SU-DHL-6 (cell line): Measurements from ENCODE around the gene CLIP3.

Experiments
- CTCF ChIP-seq: fragments of 200-600 bp; sonication (generic); IDR thresholded peaks from one replicate; pipeline ENCODE4 v1.5.1; 2017; ENCODE audit warnings: antibody characterized with exemption, mild to moderate bottlenecking, low read length, moderate library complexity; ENCODE audit not compliant: insufficient read depth, poor library complexity, severe bottlenecking
- EZH2phosphoT487 ChIP-seq: fragments of 200-600 bp; sonication (generic), shearing (Covaris generic); conservative IDR thresholded peaks from 2 replicates; pipeline ENCODE4 v1.6.1; 2018; ENCODE audit warnings: mild to moderate bottlenecking, antibody characterized with exemption, low read length, moderate library complexity, mixed read lengths

DNA sequence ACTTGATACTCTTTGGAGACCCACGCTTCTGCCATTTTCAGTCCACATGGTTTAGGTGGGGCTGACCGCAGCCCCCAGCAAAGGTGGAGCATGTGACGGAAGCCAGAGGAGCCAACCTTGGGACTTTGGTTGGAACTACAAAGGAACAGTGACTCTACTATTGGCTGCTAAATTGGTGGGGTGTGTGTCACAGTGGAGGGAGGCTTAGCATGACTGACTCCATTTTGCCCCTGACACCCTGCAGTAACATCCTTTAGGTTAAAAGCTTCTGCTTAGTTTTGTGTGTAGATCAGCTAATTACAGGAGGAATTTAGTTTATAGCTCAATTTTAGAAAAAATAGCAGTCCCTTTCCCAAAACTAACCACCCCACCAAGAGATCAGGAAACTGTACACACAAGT is 31.1 kb downstream of the CLIP3 start:
- TF ChIP-seq CTCF (no peak), EZH2phosphoT487 (no peak)
